Glutamatergic neuron (in vitro differentiated cells): Measurements from ENCODE around the gene LSG1. TPM values are rescaled to one million over a fixed set of nuclear protein-coding genes. Genes with fewer than 3 reads are reported as not detected.

Source experiments
- DNase-seq: peaks from one replicate; pipeline ENCODE4 v3.0.0; 2022
- H3K27ac Mint-ChIP-seq: one replicate; pipeline ENCODE4 v1.8.0; 2020; ENCODE audit warnings: mild to moderate bottlenecking, mixed read lengths, inconsistent platforms; ENCODE audit not compliant: unreplicated experiment
- H3K27me3 Mint-ChIP-seq: one replicate; pipeline ENCODE4 v1.8.0; 2020; ENCODE audit warnings: mild to moderate bottlenecking, moderate library complexity, mixed read lengths, inconsistent platforms; ENCODE audit not compliant: unreplicated experiment
- H3K36me3 Mint-ChIP-seq: one replicate; pipeline ENCODE4 v1.8.0; 2020; ENCODE audit warnings: mild to moderate bottlenecking, mixed read lengths, inconsistent platforms; ENCODE audit not compliant: unreplicated experiment
- H3K4me1 Mint-ChIP-seq: one replicate; pipeline ENCODE4 v1.8.0; 2020; ENCODE audit warnings: mild to moderate bottlenecking, low read depth, mixed read lengths, inconsistent platforms; ENCODE audit not compliant: unreplicated experiment
- H3K4me3 Mint-ChIP-seq: one replicate; pipeline ENCODE4 v1.8.0; 2020; ENCODE audit warnings: mild to moderate bottlenecking, mixed read lengths, inconsistent platforms; ENCODE audit not compliant: unreplicated experiment
- H3K9me3 Mint-ChIP-seq: one replicate; pipeline ENCODE4 v1.8.0; 2020; ENCODE audit warnings: mild to moderate bottlenecking, moderate library complexity, mixed read lengths, inconsistent platforms; ENCODE audit not compliant: unreplicated experiment
- CTCF ChIP-seq: fragments of 200-600 bp; sonication (generic); IDR thresholded peaks from one replicate; pipeline ENCODE4 v1.5.0; 2021; ENCODE audit not compliant: partially characterized antibody, unreplicated experiment
- total RNA-seq: library from RNA; stranded (reverse); fragmentation: NEBNext Ultra II Directional; extraction: Animal tissue kit (Norgen Biotek cat#: 25700); gene quantifications from one replicate; pipeline ENCODE4 v1.2.1, GENCODE V29; 2021; ENCODE audit not compliant: unreplicated experiment

Gene LSG1
- total RNA-seq, 1 donor from 2014 or later: 26.5 TPM

GRCh38 chr3:194691481-194692283 is 19.7 kb upstream of the LSG1 start:
- Mint-ChIP-seq H3K27ac (peak overlapping the region; percentile 82), H3K36me3 (no peaks in the 10 kb centered on the region), H3K27me3 (peaks cover 4% of the 10 kb centered on the region), H3K4me3 (peak overlapping the region; percentile 53), H3K9me3 (peaks cover 8% of the 10 kb centered on the region), H3K4me1 (peaks cover 37% of the 10 kb centered on the region)
- peak; percentile 38 for DNase-seq
- no peak for TF ChIP-seq CTCF

- H3K4me3 Mint-ChIP-seq: peak overlapping the region; percentile 47
- H3K36me3 Mint-ChIP-seq: no peaks in the 10 kb centered on the region
- peaks cover 12% of the 10 kb centered on the region for H3K9me3 Mint-ChIP-seq
- H3K4me1 Mint-ChIP-seq: peaks cover 37% of the 10 kb centered on the region
- TF ChIP-seq CTCF: no peak
- peaks cover 5% of the 10 kb centered on the region for H3K27me3 Mint-ChIP-seq
- no peak for DNase-seq
- H3K27ac Mint-ChIP-seq: peak overlapping the region; percentile 82
Observed at GRCh38 chr3:194690501-194691372, 18.7 kb upstream of the LSG1 start.

DNA sequence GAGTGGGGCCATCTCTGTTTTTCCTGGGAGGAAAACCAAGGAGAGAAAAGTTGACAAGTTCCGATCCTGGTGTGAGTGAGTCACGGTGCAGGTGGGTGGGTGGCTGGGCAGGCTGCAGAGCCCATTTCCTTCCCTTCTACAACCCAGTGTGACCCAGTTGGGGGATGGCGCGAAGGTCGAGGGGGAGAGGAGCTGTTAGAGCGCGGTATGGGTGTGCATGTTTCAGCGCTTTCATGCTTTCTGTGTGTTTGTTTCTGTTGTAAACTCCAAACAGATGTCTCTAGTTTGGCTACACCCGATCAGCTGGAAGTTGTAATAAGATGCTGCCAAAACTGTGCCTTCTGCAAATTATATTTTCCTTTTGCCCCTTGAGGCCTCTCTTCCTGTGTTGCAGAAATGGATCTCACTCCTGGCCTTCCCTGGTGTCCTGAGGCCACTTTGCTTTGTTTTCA is 17.5 kb upstream of the LSG1 start:
- H3K4me1 Mint-ChIP-seq: peaks cover 39% of the 10 kb centered on the region
- peaks cover 7% of the 10 kb centered on the region for H3K27me3 Mint-ChIP-seq
- no peaks in the 10 kb centered on the region for H3K36me3 Mint-ChIP-seq
- DNase-seq: no peak
- peak overlapping the region; percentile 87 for H3K4me3 Mint-ChIP-seq
- TF ChIP-seq CTCF: no peak
- peaks cover 20% of the 10 kb centered on the region for H3K9me3 Mint-ChIP-seq
- peak overlapping the region; percentile 76 for H3K27ac Mint-ChIP-seq

GRCh38 chr3:194688946-194689345 is 17.0 kb upstream of the LSG1 start:
- Mint-ChIP-seq H3K27ac (peak overlapping the region; percentile 77), H3K27me3 (peaks cover 10% of the 10 kb centered on the region), H3K4me3 (peak overlapping the region; percentile 87), H3K9me3 (peaks cover 25% of the 10 kb centered on the region), H3K4me1 (peaks cover 39% of the 10 kb centered on the region), H3K36me3 (no peaks in the 10 kb centered on the region)
- no peak for TF ChIP-seq CTCF
- no peak for DNase-seq
